Skeletal muscle tissue (tissue), 1 donor: ENCODE results near the gene ARHGEF7. TPM values are rescaled to one million over a fixed set of nuclear protein-coding genes. Genes with fewer than 3 reads are reported as not detected.

Experiments
- total RNA-seq: library from RNA; depleted of rRNA; stranded (reverse); fragments of >200 nt; gene quantifications from one replicate; pipeline ENCODE4 v1.2.3, GENCODE V29; 2014

Gene ARHGEF7
- total RNA-seq, 1 donor from 2014 or later = 99.7 TPM

Other genes with a start within 250 kb of the ARHGEF7 start
- gene ANKRD10, start 200.2 kb upstream of the ARHGEF7 start, total RNA-seq = 132 TPM
- not detected for gene TEX29, start 205.3 kb downstream of the ARHGEF7 start, total RNA-seq